Cardiac septum (tissue), 1 donor: ENCODE measurements around the gene WFDC1. TPM values are rescaled to one million over a fixed set of nuclear protein-coding genes. Genes with fewer than 3 reads are reported as not detected.
"Not testable (repeated sequence)": the region's sequence is repeated elsewhere in the genome, so short reads cannot be mapped to it uniquely, and the experiment has no call there.

Experiments used
- DNase-seq: peaks from one replicate; pipeline ENCODE4 v3.0.0-alpha.2; 2020; ENCODE audit warnings: low spot score
- intact Hi-C: fragments of 100-400 bp; cut with DNase I; formaldehyde crosslinking; loops from one replicate; pipeline ENCODE4 v1.14.0; 2022
- total RNA-seq: library from RNA; stranded (reverse); fragmentation: NEBNext Ultra II Directional; extraction: Animal tissue kit (Norgen Biotek cat#: 25700); gene quantifications from one replicate; pipeline ENCODE4 v1.2.1, GENCODE V29; 2021
- donor health status: DM: no; HTN: no; CAD: no.

Gene WFDC1
- total RNA-seq, 1 donor from 2014 or later = 1.0 TPM

DNA sequence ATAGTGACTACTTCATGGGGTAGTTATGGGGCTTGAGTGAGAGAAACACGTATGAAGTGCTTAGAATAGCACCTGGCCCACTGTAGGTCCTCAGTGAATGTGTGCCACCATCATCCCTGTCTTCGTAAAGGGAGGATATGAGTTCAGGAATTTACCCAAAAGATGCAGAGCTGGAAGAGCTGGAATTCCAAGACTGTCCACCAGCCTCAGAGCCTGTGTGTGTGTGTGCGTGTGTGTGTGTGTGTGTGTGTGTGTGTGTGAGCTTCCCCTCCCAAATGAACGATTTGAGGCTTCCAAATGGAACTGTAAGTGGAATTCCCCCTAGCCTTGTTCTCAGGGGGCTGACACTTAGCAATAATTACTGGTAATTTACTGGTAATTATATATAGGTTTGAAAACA is 27.3 kb downstream of the WFDC1 start:
- intact Hi-C loops = no loop called here
- no peak for DNase-seq

- DNase-seq = no peak
- intact Hi-C loops = no loop called here
Observed at GRCh38 chr16:84322749-84323148, 28.1 kb downstream of the WFDC1 start.

DNA sequence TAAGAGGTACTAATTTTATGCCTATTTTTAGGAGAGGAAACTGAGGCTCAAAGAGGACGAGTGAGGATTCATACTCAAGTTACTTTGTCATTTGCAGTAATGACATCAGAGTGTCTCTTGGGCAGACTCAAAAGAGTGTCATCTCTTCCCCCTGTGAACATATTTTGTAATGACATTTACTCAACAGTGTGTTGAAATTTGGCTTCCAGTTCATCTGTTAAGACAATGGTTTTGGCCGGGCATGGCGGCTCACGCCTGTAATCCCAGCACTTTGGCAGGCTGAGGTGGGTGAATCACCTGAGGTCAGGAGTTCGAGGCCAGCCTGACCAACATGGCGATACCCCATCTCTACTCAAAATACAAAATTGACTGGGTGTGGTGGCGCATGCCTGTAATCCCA is 28.9 kb downstream of the WFDC1 start:
- intact Hi-C loops = no loop called here
- DNase-seq = no peak

DNA sequence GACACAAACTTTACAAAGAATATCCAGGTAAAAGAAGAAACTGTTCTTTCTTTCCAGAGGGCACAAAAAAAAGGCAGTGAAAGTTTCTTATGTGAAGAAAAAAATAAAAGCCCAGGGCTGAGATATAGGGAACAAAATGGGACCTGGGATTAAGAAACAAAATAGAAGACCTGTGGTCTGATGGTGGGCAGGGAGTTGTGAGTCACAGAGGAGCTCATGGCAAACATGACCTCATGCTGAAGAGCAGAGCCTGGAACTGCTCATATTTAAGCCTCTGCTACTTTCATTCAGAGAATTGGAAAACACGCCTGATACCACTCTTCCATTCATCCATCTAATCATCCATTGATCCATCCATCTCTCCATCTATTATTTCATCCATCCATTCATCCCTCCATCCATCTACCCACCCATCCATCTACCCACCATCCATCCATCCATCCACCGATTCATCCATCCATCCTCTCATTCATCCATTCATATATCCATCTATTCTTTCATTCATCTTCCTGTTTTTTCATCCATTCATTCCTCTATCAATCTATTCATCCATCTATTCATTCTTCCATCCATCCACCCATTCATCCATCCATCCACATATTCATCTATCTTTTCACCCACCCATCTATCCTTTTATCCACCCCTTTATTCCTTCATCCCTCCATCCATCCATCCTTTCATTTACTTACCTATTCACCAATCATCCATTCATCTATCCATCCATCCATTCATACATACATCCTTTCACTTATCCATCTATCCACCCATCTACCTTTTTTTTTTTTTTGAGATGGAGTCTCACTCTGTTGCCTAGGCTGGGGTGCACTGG is 30.0 kb downstream of the WFDC1 start:
- no peak for DNase-seq
- intact Hi-C loops = no loop called here

GRCh38 chr16:84326545-84326944 is 31.9 kb downstream of the WFDC1 start:
- intact Hi-C loops = no loop called here
- DNase-seq = no peak

DNA sequence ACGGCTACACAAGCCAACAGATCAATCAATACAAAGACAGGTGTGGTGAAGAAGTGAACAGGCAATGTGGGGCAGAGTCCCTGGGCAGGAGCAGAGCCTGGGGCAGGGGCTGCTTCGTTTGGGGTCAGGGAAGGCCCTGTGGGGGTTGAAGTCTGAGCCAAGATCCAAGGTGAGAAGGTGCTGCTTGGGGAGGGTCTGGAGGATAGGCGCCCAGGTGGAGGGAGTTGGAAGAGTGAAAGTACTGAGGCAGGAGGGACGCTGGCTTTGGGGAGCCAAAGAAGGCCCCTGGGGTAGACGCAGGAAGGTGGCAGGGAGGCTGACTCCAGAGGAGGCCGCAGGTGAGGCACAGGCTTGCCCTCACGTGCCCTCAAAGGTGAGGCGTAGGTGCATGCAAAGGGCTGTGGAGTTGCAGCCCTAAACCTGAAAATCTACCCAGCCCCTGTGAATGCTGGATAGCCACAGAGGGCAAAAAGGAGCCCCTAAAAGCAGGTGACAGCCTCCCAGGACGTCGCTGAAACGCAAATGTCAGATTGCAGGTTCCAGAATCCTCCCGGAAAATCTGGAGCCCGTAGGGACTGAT is 33.3 kb downstream of the WFDC1 start:
- intact Hi-C loops = no loop called here
- no peak for DNase-seq

DNA sequence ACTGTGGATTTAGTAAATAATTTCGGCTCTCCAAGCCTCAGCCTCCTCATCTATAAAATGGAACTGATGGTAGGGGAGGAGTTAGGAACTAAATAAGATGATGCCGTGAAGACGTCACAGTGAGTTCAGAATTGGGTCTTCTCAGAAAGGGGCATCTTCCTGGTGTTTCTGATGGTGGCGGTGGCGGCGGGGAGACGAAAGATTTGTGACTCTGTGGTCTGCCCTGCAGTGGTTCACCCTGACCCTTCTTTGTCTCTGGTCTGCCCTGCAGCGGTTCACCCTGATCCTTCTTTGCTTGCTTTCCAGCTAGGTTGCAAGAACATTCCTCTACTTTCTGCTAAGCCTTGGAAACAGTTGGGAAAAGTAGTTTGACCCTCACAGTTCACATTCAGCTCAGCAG is 34.3 kb downstream of the WFDC1 start:
- intact Hi-C loops = no loop called here
- no peak for DNase-seq

DNA sequence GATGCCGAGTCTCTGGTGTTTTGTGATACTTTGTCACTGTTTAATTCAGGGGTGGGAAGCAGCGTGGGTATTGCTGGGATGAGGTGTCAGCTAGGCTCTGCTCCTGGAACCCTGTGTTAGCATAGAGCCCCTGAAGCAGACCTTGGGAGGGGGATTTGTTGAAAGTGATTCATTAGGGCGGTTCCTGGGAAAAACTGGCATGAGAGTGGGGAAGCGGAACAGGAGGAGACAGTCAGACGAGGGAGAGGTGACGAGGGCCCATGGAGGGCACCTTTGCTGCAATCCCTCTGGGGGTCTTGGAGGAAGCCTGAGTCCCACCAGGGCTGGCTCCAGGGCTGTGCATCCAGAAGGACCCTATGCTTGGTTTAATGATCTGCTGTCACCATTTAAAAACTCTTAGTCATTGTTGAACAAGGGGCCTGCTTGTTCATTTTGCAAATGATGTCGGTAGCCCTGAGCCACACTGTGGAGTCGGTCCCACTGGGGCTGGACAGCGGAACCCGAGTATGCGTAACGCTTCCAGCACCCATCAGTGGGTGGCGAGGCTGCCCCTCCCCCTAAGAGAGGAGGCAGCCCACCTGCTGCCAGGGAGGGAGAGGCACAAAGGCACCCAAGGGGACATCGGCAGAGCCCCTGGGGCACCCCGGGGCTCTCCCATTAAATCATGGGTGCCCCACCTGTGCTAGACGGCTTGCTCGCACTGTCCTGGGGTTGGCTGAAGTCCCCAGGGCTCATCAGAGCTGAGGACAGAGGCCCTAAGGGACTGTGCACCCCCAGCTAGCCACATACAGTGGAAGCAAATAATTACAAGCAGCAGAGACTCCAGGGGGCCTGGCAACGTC is 35.4 kb downstream of the WFDC1 start:
- intact Hi-C loops = no loop called here
- DNase-seq = no peak

DNA sequence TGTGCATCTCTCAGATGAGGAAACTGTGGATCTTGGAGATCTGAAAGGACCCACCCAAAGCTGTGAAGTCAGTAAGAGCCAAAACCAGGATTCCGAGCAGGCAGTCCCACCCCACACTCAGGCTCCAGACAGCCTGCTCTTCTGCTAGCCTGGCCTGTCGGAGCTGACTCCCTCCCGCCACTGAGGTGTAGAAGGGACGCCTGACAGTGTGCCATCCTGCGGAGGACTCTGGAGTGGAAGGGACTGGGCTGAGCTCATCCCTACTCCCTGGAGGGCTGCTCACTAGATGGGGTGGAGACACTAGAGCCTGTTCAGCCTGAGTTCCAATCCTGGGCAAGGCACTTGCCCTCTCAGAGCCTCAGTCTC is 36.0 kb downstream of the WFDC1 start:
- DNase-seq = no peak

DNA sequence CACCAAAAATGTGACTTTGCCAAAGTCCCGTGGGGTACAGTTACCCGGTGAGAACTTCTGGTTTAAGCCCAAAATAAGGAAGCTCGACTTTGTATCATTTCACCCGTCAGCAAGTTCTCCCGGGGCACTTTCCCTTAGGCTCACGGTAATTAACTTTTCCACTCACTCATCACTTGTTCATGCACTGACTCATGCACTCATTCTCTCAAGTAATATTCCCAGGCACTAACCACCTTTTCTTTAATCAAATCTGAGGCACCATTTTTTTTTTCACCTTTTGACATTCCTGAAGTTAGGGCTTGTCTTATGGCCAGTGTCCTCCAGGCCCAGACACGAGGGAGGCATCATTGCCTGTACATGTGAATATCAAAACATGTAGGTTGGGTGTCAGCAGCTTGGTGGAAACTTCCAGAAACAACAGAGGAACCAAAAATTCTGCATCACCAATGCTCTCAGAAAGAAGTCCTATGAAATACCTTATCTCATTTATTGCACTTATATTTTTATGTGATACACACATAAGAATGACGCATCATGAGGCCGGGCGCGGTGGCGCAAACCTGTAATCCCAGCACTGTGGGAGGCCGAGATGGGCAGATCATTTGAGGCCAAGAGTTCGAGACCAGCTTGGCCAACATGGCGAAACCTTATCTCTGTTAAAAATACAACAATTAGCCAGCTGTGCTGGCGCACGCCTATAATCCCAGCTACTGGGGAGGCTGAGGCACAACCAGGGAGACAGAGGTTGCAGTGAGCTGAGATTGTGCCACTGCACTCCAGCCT is 37.5 kb downstream of the WFDC1 start:
- no peak for DNase-seq
- intact Hi-C loops = no loop called here

More for the DNA sequence above, 36.0 kb downstream of the WFDC1 start:
- intact Hi-C loops = no loop called here

GRCh38 chr16:84332975-84333684 is 38.5 kb downstream of the WFDC1 start:
- DNase-seq = no peak
- intact Hi-C loops = no loop called here

DNA sequence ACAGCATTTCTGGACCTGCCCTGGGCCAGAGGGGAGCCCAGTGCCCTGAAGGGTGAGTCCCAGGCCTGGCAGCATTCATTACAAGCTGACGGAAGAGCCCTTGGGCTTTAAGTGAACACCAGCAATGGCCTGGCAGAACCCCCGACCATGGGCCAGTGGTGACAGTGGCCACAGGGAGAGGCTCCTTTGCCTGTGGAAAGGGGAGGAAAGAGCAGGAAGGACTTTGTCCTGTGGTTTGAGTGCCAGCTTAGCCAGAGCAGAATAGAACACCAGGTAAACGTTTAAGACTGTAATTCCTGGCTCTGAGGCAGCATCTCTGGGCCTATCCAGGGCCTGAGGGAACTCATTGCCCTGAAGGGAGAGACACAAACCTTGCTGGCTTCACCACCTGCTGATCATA is 39.4 kb downstream of the WFDC1 start:
- intact Hi-C loops = no loop called here
- no peak for DNase-seq

DNA sequence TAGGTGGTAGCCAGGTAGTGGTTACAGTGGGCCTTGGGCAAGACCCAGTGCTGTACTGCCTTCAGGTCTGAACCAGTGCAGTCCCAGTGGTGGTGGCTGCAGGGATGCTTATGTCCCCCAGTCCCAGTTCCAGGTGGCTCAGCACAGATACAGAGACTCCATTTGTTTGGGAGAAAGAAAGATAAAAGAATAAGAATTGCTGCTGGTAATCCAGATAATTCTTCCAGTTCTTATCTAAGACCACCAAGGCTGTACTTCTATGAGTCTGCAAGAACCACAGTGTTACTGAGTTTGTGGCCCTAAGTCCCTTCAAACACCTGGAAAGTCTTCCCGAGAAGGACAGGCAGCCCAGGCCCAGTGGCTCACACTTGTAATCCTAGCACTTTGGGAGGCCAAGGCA is 39.8 kb downstream of the WFDC1 start:
- no peak for DNase-seq
- intact Hi-C loops = no loop called here

- intact Hi-C loops, DNase-seq: not testable (repeated sequence)
Observed at GRCh38 chr16:84337236-84337635, 42.6 kb downstream of the WFDC1 start.

- intact Hi-C loops = no loop called here
- no peak for DNase-seq
Observed at GRCh38 chr16:84339311-84339710, 44.6 kb downstream of the WFDC1 start.

DNA sequence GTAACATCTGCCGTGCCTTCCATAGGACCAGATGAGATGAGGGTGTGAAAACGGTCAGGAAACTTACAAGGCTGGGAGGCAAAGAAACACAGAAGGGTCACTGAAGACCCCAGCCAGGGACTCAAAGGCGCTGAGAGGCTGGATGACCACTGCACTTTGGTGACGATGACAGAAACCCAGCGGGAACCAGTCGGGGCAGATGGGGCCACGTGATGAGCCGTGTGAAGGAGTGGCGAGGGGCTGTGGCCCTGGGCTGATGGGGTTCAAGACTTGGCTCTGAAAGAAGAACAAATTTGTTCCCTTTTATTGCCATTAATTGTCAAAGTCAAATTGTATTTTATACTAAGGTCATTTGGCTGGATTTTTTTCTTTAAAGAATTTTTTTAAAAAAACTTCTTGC is 45.1 kb downstream of the WFDC1 start:
- no peak for DNase-seq
- intact Hi-C loops = no loop called here

DNA sequence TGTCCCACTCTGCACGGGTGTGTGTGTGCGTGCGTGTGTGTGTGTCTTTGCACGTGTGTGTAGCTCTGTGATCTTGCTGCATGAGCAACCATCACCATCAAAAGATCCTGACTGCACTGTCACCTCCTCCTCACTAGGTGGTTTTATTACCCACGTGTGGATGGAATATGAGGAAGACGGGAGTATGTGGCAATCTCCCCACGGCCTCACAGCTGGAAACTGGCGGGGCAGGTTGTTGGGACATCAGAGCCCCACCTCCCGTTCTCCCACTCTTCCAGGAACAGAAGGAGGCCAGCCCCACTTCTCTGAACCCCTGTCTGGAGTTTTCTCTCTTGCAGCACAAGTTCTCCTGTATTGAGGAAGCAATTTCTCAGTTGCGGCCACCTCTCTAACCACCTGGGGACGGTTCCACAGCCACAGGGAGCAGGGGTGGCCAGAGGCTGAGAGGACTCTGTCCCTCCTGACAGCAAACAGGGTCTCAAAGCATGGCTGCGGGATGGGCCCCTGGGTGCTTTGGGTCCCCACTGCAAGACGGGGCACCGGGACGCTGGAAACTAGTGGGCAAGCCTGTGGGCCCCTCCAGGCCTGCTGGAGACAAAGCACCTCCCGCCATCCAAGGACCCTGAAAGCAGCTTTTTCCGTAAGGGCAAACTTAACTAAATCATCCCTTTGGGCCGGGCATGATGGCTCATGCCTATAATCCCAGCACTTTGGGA is 45.8 kb downstream of the WFDC1 start:
- DNase-seq = no peak
- intact Hi-C loops = no loop called here

DNA sequence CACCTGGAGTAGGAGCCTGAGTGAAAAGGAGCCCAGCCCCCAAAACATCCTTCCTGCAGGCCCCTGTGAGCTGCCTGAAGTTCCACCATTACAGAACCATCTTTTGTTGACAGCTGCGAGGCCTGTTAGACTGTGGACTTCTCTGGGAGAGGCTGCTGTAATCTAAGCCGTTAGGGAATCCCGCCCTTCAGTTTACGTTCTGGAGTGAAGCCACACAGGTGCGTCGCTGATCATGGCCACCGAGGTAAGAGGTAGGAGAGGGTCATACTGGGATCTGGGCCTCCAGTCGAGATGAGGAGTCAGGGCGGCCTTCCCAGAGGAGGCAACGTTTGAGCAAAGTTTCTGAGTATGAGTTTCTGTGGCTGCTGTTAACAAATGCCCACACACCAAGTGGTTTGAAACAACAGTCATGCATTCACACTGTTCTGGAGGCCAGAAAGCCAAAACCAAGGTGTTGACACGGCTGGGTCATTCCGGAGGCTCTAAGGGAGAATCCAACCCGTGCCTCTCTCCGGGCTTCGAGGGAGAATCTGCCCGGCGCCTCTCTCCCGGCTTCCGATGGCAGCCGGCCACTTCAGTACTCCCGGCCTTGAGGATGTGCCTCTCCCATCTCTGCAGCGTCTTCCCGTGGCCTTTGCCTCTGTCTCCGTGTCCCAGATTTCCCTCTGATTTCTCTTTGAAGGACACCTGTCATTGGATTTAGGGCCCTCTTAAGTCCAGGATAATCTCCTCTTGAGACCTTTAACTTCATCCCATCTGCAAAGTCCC is 47.0 kb downstream of the WFDC1 start:
- no peak for DNase-seq
- intact Hi-C loops = no loop called here
